ENCODE data around the gene MLLT6. TPM values are rescaled to one million over a fixed set of nuclear protein-coding genes. Genes with fewer than 3 reads are reported as not detected.
A peak's percentile ranks its signal among the peaks of the same experiment; 100 is the strongest.

MLLT6 gene
- total and polyA plus RNA-seq, 2 of the 13 experiments (the other 11 are each of a cell fraction or from before 2014, with no cell fraction given) = 50.7 to 69.5 TPM

GRCh38 chr17:38705803-38706504, 881 bp downstream of the MLLT6 start (continued):
- TF ChIP-seq ZNF350 (CRISPR knock-in tag; IDR thresholded peaks at IDR 0.05; ENCODE audit: borderline replicate concordance, low read depth) = no peak
- no peak for TF ChIP-seq ZNF280D (CRISPR knock-in tag; IDR thresholded peaks at IDR 0.05)
- TF ChIP-seq ERF (CRISPR knock-in tag; IDR thresholded peaks at IDR 0.05) = peak; percentile 14; the same call in 1 of the 2 replicates
- TF ChIP-seq ISX (CRISPR knock-in tag; conservative IDR thresholded peaks at IDR 0.05) = no peak
- no peak for TF ChIP-seq KDM4B (CRISPR knock-in tag; IDR thresholded peaks at IDR 0.05)
- TF ChIP-seq FOXJ3 (CRISPR knock-in tag; IDR thresholded peaks at IDR 0.05; ENCODE audit: borderline replicate concordance) = no peak
- no peak; the same call in 1 of the 2 replicates for TF ChIP-seq ZSCAN9 (CRISPR knock-in tag; IDR thresholded peaks at IDR 0.05; ENCODE audit: borderline replicate concordance)
- no peak for TF ChIP-seq ZNF746 (CRISPR knock-in tag; IDR thresholded peaks at IDR 0.05)
- no peak for TF ChIP-seq ZNF33A (CRISPR knock-in tag; IDR thresholded peaks at IDR 0.05; ENCODE audit: borderline replicate concordance)
- no peak for TF ChIP-seq MEIS2 (CRISPR knock-in tag; IDR thresholded peaks at IDR 0.05)
- TF ChIP-seq ZNF317 (CRISPR knock-in tag; IDR thresholded peaks at IDR 0.05) = no peak
- no peak for TF ChIP-seq BRD4 (CRISPR knock-in tag; IDR thresholded peaks at IDR 0.05)
- no peak for TF ChIP-seq NFE2 (CRISPR knock-in tag; IDR thresholded peaks at IDR 0.05)
- TF ChIP-seq SRSF4 (IDR thresholded peaks at IDR 0.05; ENCODE audit: low read depth, low read length, poor library complexity, severe bottlenecking) = no peak
- peak; percentile 3 for TF ChIP-seq YY1 (IDR thresholded peaks at IDR 0.05; ENCODE audit: insufficient read depth, insufficient replicate concordance, low read depth, low read length)
- no peak for TF ChIP-seq SP2 (CRISPR knock-in tag; IDR thresholded peaks at IDR 0.05)
- TF ChIP-seq ZNF224 (CRISPR knock-in tag; IDR thresholded peaks at IDR 0.05) = no peak
- TF ChIP-seq ZNF264 (CRISPR knock-in tag; IDR thresholded peaks at IDR 0.05) = no peak
- no peak for TF ChIP-seq GFI1 (CRISPR knock-in tag; IDR thresholded peaks at IDR 0.05; ENCODE audit: borderline replicate concordance)
- no peak for TF ChIP-seq ZNF562 (CRISPR knock-in tag; IDR thresholded peaks at IDR 0.05; ENCODE audit: borderline replicate concordance)
- no peak for TF ChIP-seq NFYC (CRISPR knock-in tag; IDR thresholded peaks at IDR 0.05)
- no peak for TF ChIP-seq RBAK (CRISPR knock-in tag; IDR thresholded peaks at IDR 0.05)
- TF ChIP-seq, protein P1, sequence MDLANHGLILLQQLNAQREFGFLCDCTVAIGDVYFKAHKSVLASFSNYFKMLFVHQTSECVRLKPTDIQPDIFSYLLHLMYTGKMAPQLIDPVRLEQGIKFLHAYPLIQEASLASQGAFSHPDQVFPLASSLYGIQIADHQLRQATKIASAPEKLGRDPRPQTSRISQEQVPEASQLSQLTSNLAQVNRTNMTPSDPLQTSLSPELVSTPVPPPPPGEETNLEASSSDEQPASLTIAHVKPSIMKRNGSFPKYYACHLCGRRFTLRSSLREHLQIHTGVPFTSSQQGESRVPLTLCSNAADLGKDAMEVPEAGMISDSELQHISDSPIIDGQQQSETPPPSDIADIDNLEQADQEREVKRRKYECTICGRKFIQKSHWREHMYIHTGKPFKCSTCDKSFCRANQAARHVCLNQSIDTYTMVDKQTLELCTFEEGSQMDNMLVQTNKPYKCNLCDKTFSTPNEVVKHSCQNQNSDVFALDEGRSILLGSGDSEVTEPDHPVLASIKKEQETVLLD (CRISPR knock-in tag; IDR thresholded peaks at IDR 0.05; ENCODE audit: low read depth) = no peak; the same call in 1 of the 2 replicates
- TF ChIP-seq TBX2 (CRISPR knock-in tag; IDR thresholded peaks at IDR 0.05; ENCODE audit: borderline replicate concordance) = peak; percentile 61; the same call in 1 of the 2 replicates
- no peak for TF ChIP-seq CREB1 (IDR thresholded peaks at IDR 0.05)
- TF ChIP-seq CREB1 (CRISPR knock-in tag; IDR thresholded peaks at IDR 0.05) = 0 out of 2 replicates have a peak, but pooled peaks have one; percentile 36
- no peak for TF ChIP-seq YEATS2 (CRISPR knock-in tag; IDR thresholded peaks at IDR 0.05; ENCODE audit: borderline replicate concordance)
- no peak for TF ChIP-seq ZNF253 (CRISPR knock-in tag; IDR thresholded peaks at IDR 0.05; ENCODE audit: borderline replicate concordance)

Measured in HepG2 (cell line).